ENCODE measurements around the gene SSUH2.

DNA sequence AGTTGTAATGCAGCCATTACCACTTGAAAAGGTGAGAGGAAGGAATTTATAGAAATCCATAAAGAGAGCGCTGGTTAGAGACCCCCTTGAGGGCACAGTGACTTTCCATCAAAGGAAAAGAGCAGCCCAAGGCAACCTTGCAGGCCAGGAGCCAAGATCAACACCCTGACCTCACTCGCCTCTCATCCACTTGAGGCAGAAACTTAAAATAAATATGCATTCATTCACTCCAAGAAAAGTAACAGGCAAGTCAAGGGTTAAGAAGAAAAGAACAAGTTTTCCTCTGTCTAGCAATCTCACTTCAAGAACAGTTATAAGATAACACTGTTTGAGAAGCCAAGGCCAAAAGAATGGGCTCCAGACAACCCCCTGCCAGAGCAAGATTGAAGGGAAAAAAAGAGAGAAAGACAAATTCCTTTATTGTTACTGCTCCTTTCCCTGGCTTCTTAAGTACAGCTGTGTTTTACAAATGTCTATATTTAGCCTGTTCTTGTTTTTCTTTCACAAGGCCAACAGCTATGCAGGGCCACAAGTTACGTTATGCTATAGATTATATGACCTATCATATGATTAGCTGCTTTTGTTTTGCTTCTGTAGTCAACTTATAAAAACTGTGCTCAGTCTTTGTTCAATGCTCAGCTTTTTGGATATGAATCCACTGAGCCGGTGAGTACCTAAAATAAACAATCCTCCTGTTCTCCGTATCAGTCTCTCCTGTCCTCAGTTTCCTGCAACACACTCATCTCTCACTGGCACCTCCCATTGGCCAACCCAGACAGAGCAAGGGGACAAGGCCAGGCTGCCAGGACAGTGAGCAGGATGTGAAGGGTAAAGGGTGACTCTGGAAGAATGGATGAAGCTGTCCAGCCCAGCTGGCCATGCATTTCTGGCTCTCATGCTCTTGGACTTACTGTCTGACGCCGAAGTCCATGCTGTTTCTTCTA lies 15.8 kb upstream of the SSUH2 start:
- TF ChIP-seq, protein P1, sequence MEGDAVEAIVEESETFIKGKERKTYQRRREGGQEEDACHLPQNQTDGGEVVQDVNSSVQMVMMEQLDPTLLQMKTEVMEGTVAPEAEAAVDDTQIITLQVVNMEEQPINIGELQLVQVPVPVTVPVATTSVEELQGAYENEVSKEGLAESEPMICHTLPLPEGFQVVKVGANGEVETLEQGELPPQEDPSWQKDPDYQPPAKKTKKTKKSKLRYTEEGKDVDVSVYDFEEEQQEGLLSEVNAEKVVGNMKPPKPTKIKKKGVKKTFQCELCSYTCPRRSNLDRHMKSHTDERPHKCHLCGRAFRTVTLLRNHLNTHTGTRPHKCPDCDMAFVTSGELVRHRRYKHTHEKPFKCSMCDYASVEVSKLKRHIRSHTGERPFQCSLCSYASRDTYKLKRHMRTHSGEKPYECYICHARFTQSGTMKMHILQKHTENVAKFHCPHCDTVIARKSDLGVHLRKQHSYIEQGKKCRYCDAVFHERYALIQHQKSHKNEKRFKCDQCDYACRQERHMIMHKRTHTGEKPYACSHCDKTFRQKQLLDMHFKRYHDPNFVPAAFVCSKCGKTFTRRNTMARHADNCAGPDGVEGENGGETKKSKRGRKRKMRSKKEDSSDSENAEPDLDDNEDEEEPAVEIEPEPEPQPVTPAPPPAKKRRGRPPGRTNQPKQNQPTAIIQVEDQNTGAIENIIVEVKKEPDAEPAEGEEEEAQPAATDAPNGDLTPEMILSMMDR (IDR thresholded peaks at IDR 0.05), result no peak
- TF ChIP-seq POLR2A (IDR thresholded peaks at IDR 0.05), result no peak
- TF ChIP-seq POLR2AphosphoS5 (IDR thresholded peaks at IDR 0.05), result no peak
